Epithelial cell of proximal tubule (primary cell): ENCODE data around the gene FADD. TPM values are rescaled to one million over a fixed set of nuclear protein-coding genes. Genes with fewer than 3 reads are reported as not detected.

Experiments
- DNase-seq: peaks from one replicate; pipeline ENCODE4 v3.0.0-alpha.2; 2011; ENCODE audit warnings: low read depth
- H3K4me3 ChIP-seq: 2 replicates; pipeline ENCODE4 v1.5.1; 2011; ENCODE audit warnings: low read depth, mild to moderate bottlenecking, low read length
- CTCF ChIP-seq: conservative IDR thresholded peaks from 2 replicates; pipeline ENCODE4 v1.5.1; 2012; ENCODE audit warnings: low read depth, mild to moderate bottlenecking, low read length
- total RNA-seq: library from RNA; depleted of rRNA; stranded (reverse); fragments of >200 nt; gene quantifications from 2 replicates; pipeline ENCODE4 v1.2.3, GENCODE V29; 2015

Gene FADD
- total RNA-seq, 1 donor from 2014 or later: 39.7 TPM

GRCh38 chr11:70161043-70161625, 42.0 kb upstream of the FADD start:
- TF ChIP-seq CTCF: no peak
- no peak overlapping the region for H3K4me3 ChIP-seq
- DNase-seq: no peak

GRCh38 chr11:70164705-70165104, 38.4 kb upstream of the FADD start:
- H3K4me3 ChIP-seq: no peak overlapping the region
- TF ChIP-seq CTCF: no peak
- no peak for DNase-seq

GRCh38 chr11:70167120-70167519, 36.0 kb upstream of the FADD start:
- H3K4me3 ChIP-seq: no peak overlapping the region
- TF ChIP-seq CTCF: no peak
- no peak for DNase-seq

- no peak for DNase-seq
- TF ChIP-seq CTCF: no peak
- H3K4me3 ChIP-seq: no peak overlapping the region
Observed at GRCh38 chr11:70167723-70168404, 35.2 kb upstream of the FADD start.

GRCh38 chr11:70168405-70168754, 34.7 kb upstream of the FADD start:
- no peak for DNase-seq
- H3K4me3 ChIP-seq: no peak overlapping the region
- no peak for TF ChIP-seq CTCF

- H3K4me3 ChIP-seq: no peak overlapping the region
- no peak for DNase-seq
- no peak for TF ChIP-seq CTCF
Observed at GRCh38 chr11:70169127-70169526, 34.0 kb upstream of the FADD start.

GRCh38 chr11:70169632-70170031, 33.5 kb upstream of the FADD start:
- DNase-seq: no peak
- no peak for TF ChIP-seq CTCF
- no peak overlapping the region for H3K4me3 ChIP-seq
